Activated B cell treated with CpG ODN at 0.5 μM for 24 hours (primary cell): ENCODE measurements around the gene MICA. TPM values are rescaled to one million over a fixed set of nuclear protein-coding genes. Genes with fewer than 3 reads are reported as not detected.
"Not testable (repeated sequence)": the region's sequence is repeated elsewhere in the genome, so short reads cannot be mapped to it uniquely, and the experiment has no call there.

Experiments used
- ATAC-seq: fragments of 200-7000 bp; cut with Tn5 transposase; one replicate; pipeline ENCODE4 v1.10.0; 2021; ENCODE audit warnings: low read depth, mild to moderate bottlenecking, moderate library complexity
- CTCF ChIA-PET: fragments of 350-600 bp; sonication (Branson Sonifier 250); formaldehyde crosslinking; loops from one replicate; lab custom pipeline; 2021; ENCODE audit warnings: antibody characterized with exemption; lab: Charles Lee
- POLR2A ChIA-PET: fragments of 350-600 bp; sonication (Branson Sonifier 250); formaldehyde crosslinking; loops from one replicate; lab custom pipeline; 2021; ENCODE audit warnings: antibody characterized with exemption; lab: Charles Lee
- DNase-seq: peaks from one replicate; pipeline ENCODE4 v3.0.0; 2022
- H3K27ac Mint-ChIP-seq: one replicate; pipeline ENCODE4 v1.8.0; 2020; ENCODE audit warnings: mixed read lengths
- H3K27me3 Mint-ChIP-seq: one replicate; pipeline ENCODE4 v1.8.0; 2021; ENCODE audit warnings: mixed read lengths
- H3K36me3 Mint-ChIP-seq: one replicate; pipeline ENCODE4 v1.8.0; 2021; ENCODE audit warnings: low read depth, mixed read lengths
- H3K4me1 Mint-ChIP-seq: one replicate; pipeline ENCODE4 v1.8.0; 2021; ENCODE audit warnings: mixed read lengths
- H3K4me3 Mint-ChIP-seq: one replicate; pipeline ENCODE4 v1.8.0; 2020; ENCODE audit warnings: mild to moderate bottlenecking, mixed read lengths
- H3K9me3 Mint-ChIP-seq: one replicate; pipeline ENCODE4 v1.8.0; 2020; ENCODE audit warnings: mixed read lengths
- CTCF ChIP-seq: fragments of 200-600 bp; IDR thresholded peaks from one replicate; pipeline ENCODE4 v1.8.0; 2022; ENCODE audit warnings: antibody characterized with exemption, mild to moderate bottlenecking
- intact Hi-C: fragments of 100-400 bp; cut with micrococcal nuclease; formaldehyde crosslinking; loops from one replicate; pipeline ENCODE4 v1.15.1; 2024
- total RNA-seq: library from RNA; stranded (reverse); gene quantifications from 2 replicates; pipeline ENCODE4 v1.2.3, GENCODE V29; 2022

MICA gene
- total RNA-seq, 1 donor from 2014 or later = 8.9 TPM

GRCh38 chr6:31426395-31427354 lies 23.3 kb downstream of the MICA start:
- ChIA-PET POLR2A (interaction anchor here (0.8 kb wide), 1 partner anchor 26 kb away, joined by 3 read pairs; no protein-coding TSS in a partner anchor), CTCF (no interaction called here)
- Mint-ChIP-seq H3K9me3 (peaks cover 16% of the 10 kb centered on the region), H3K4me1 (peaks cover 30% of the 10 kb centered on the region), H3K36me3 (no peaks in the 10 kb centered on the region), H3K4me3 (no peak overlapping the region), H3K27me3 (no peaks in the 10 kb centered on the region), H3K27ac (no peak overlapping the region)
- ATAC-seq = no peak
- DNase-seq = no peak
- intact Hi-C loops = no loop called here
- TF ChIP-seq CTCF = no peak

GRCh38 chr6:31430449-31430848 lies 27.1 kb downstream of the MICA start:
- DNase-seq (no peak), ATAC-seq (no peak)
- CTCF ChIA-PET = interaction anchor here (2.1 kb wide), 1 partner anchor 31 kb away, joined by 4 read pairs; no protein-coding TSS in a partner anchor
- peaks cover under 1% of the 10 kb centered on the region for H3K4me1 Mint-ChIP-seq
- H3K4me3 Mint-ChIP-seq = no peak overlapping the region
- no peak for TF ChIP-seq CTCF
- H3K9me3 Mint-ChIP-seq = peaks cover 14% of the 10 kb centered on the region
- no peak overlapping the region for H3K27ac Mint-ChIP-seq
- intact Hi-C loops = no loop called here
- H3K36me3 Mint-ChIP-seq = no peaks in the 10 kb centered on the region
- POLR2A ChIA-PET = interaction anchor here (0.6 to 2.0 kb wide), 2 partner anchors 28 to 158 kb away, joined by 3 to 7 read pairs; partner anchors contain the start of gene MICA
- no peaks in the 10 kb centered on the region for H3K27me3 Mint-ChIP-seq

GRCh38 chr6:31435051-31435450 lies 31.7 kb downstream of the MICA start:
- H3K36me3 Mint-ChIP-seq, H3K4me1 Mint-ChIP-seq, POLR2A ChIA-PET, CTCF ChIA-PET, DNase-seq, H3K4me3 Mint-ChIP-seq, intact Hi-C loops, ATAC-seq, H3K27ac Mint-ChIP-seq: not testable (repeated sequence)
- Mint-ChIP-seq H3K9me3 (peaks cover 26% of the 10 kb centered on the region), H3K27me3 (peaks cover 14% of the 10 kb centered on the region)

GRCh38 chr6:31438222-31438621 lies 34.8 kb downstream of the MICA start:
- POLR2A ChIA-PET = no interaction called here
- H3K36me3 Mint-ChIP-seq = peaks cover 2% of the 10 kb centered on the region
- ATAC-seq (no peak), DNase-seq (no peak)
- intact Hi-C loops = no loop called here
- H3K9me3 Mint-ChIP-seq = peaks cover 14% of the 10 kb centered on the region
- no peak overlapping the region for H3K4me3 Mint-ChIP-seq
- CTCF ChIA-PET = interaction anchor here (2.6 kb wide), 1 partner anchor 39 kb away, joined by 22 read pairs; no protein-coding TSS in a partner anchor
- peaks cover 20% of the 10 kb centered on the region for H3K27me3 Mint-ChIP-seq
- H3K27ac Mint-ChIP-seq = no peak overlapping the region
- H3K4me1 Mint-ChIP-seq = peaks cover 13% of the 10 kb centered on the region
- no peak for TF ChIP-seq CTCF

- Mint-ChIP-seq H3K36me3 (peaks cover 2% of the 10 kb centered on the region), H3K27me3 (peaks cover 20% of the 10 kb centered on the region), H3K9me3 (peaks cover 14% of the 10 kb centered on the region), H3K4me1 (peaks cover 16% of the 10 kb centered on the region), H3K4me3 (no peak overlapping the region), H3K27ac (no peak overlapping the region)
- CTCF ChIA-PET = interaction anchor here (2.6 kb wide), 1 partner anchor 40 kb away, joined by 22 read pairs; no protein-coding TSS in a partner anchor
- no peak for ATAC-seq
- TF ChIP-seq CTCF = no peak
- DNase-seq = no peak
- POLR2A ChIA-PET = no interaction called here
- intact Hi-C loops = no loop called here
Measured at GRCh38 chr6:31438677-31439076, 35.3 kb downstream of the MICA start.
